Duodenal mucosa (tissue), 2 donors: ENCODE data around the gene PHB1.
"Not testable (repeated sequence)": the region's sequence is repeated elsewhere in the genome, so short reads cannot be mapped to it uniquely, and the experiment has no call there.

Experiments used
- H3K27ac ChIP-seq: one replicate; pipeline ENCODE4 v1.7.0; 2013; ENCODE audit warnings: low read depth, low read length
- H3K27me3 ChIP-seq, 2 donors: one replicate each; pipeline ENCODE4 v1.7.0; 2013; ENCODE audit warnings: low read length in 2 of 2, control low read depth in 1 of 2; ENCODE audit not compliant: insufficient read depth in 2 of 2, control insufficient read depth in 1 of 2
- H3K36me3 ChIP-seq, 2 donors: one replicate each; pipeline ENCODE4 v1.7.0; 2013; ENCODE audit warnings: low read length in 2 of 2, control low read depth in 1 of 2; ENCODE audit not compliant: insufficient read depth in 2 of 2, control insufficient read depth in 1 of 2
- H3K4me1 ChIP-seq, 2 donors: one replicate each; pipeline ENCODE4 v1.7.0; 2013; ENCODE audit warnings: low read length in 2 of 2, control low read depth in 1 of 2; ENCODE audit not compliant: insufficient read depth in 2 of 2, control insufficient read depth in 1 of 2
- H3K4me3 ChIP-seq, 2 donors: one replicate each; pipeline ENCODE4 v1.7.0; 2013; ENCODE audit warnings: low read length in 2 of 2, low read depth in 1 of 2
- H3K9ac ChIP-seq, 2 donors: one replicate each; pipeline ENCODE4 v1.7.0; 2013; ENCODE audit warnings: low read length in 2 of 2, low read depth in 1 of 2
- H3K9me3 ChIP-seq, 2 donors: one replicate each; pipeline ENCODE4 v1.7.0; 2013; ENCODE audit warnings: low read length in 2 of 2, control low read depth in 1 of 2; ENCODE audit not compliant: control insufficient read depth in 1 of 2

PHB1 gene

GRCh38 chr17:49389514-49390347 lies 25.0 kb downstream of the PHB1 start:
- not testable (repeated sequence) for H3K36me3 ChIP-seq, H3K9me3 ChIP-seq, H3K27ac ChIP-seq, H3K9ac ChIP-seq, H3K27me3 ChIP-seq
- peaks cover 32 to 35% of the 10 kb centered on the region in 2 donors for H3K4me1 ChIP-seq
- H3K4me3 ChIP-seq = peak overlapping the region in 1 of 2 donors; percentile 40

- Histone ChIP-seq H3K27me3 (no peaks in the 10 kb centered on the region), H3K9me3 (no peaks in the 10 kb centered on the region), H3K9ac (no peak overlapping the region), H3K36me3 (no peaks in the 10 kb centered on the region), H3K4me1 (peaks cover 32% of the 10 kb centered on the region in 2 donors), H3K27ac (no peak overlapping the region), H3K4me3 (peak overlapping the region in 1 of 2 donors; percentile 28)
Observed at GRCh38 chr17:49388692-49389513, 25.8 kb downstream of the PHB1 start.

GRCh38 chr17:49388290-49388640 lies 26.4 kb downstream of the PHB1 start:
- Histone ChIP-seq H3K4me3 (peak overlapping the region; percentile 19 to 28), H3K9ac (peak overlapping the region in 1 of 2 donors; percentile 7), H3K4me1 (peaks cover 31 to 32% of the 10 kb centered on the region in 2 donors), H3K9me3 (no peaks in the 10 kb centered on the region), H3K27ac (no peak overlapping the region), H3K27me3 (no peaks in the 10 kb centered on the region), H3K36me3 (no peaks in the 10 kb centered on the region)

- H3K9ac ChIP-seq = peak overlapping the region in 1 of 2 donors; percentile 7
- no peaks in the 10 kb centered on the region for H3K27me3 ChIP-seq
- H3K27ac ChIP-seq = no peak overlapping the region
- peaks cover 31 to 32% of the 10 kb centered on the region in 2 donors for H3K4me1 ChIP-seq
- no peaks in the 10 kb centered on the region for H3K36me3 ChIP-seq
- H3K9me3 ChIP-seq = no peaks in the 10 kb centered on the region
- H3K4me3 ChIP-seq = peak overlapping the region in 1 of 2 donors; percentile 19
Observed at GRCh38 chr17:49387498-49388289, 27.0 kb downstream of the PHB1 start.

GRCh38 chr17:49386373-49386772 lies 28.3 kb downstream of the PHB1 start:
- H3K27ac ChIP-seq = no peak overlapping the region

GRCh38 chr17:49384951-49385350 lies 29.7 kb downstream of the PHB1 start:
- H3K4me3 ChIP-seq = no peak overlapping the region
- H3K27me3 ChIP-seq = no peaks in the 10 kb centered on the region
- no peak overlapping the region for H3K9ac ChIP-seq
- H3K4me1 ChIP-seq = peaks cover 17 to 19% of the 10 kb centered on the region in 2 donors
- H3K27ac ChIP-seq = no peak overlapping the region
- no peaks in the 10 kb centered on the region for H3K9me3 ChIP-seq
- no peaks in the 10 kb centered on the region for H3K36me3 ChIP-seq

More at GRCh38 chr17:49386373-49386772, 28.3 kb downstream of the PHB1 start:
- Histone ChIP-seq H3K9ac (no peak overlapping the region), H3K4me1 (peaks cover 31 to 32% of the 10 kb centered on the region in 2 donors), H3K36me3 (no peaks in the 10 kb centered on the region), H3K9me3 (no peaks in the 10 kb centered on the region), H3K4me3 (no peak overlapping the region), H3K27me3 (no peaks in the 10 kb centered on the region)

- Histone ChIP-seq H3K27ac (no peak overlapping the region), H3K9ac (no peak overlapping the region)
Observed at GRCh38 chr17:49383060-49383459, 31.6 kb downstream of the PHB1 start.

GRCh38 chr17:49382556-49382955 lies 32.1 kb downstream of the PHB1 start:
- Histone ChIP-seq H3K9ac (no peak overlapping the region), H3K9me3 (no peaks in the 10 kb centered on the region), H3K4me3 (no peak overlapping the region), H3K4me1 (peaks cover 0 to under 1% of the 10 kb centered on the region in 2 donors), H3K27ac (no peak overlapping the region), H3K36me3 (no peaks in the 10 kb centered on the region), H3K27me3 (no peaks in the 10 kb centered on the region)

More at GRCh38 chr17:49383060-49383459, 31.6 kb downstream of the PHB1 start:
- H3K4me3 ChIP-seq = no peak overlapping the region
- H3K36me3 ChIP-seq = no peaks in the 10 kb centered on the region
- H3K9me3 ChIP-seq = no peaks in the 10 kb centered on the region
- H3K4me1 ChIP-seq = peaks cover 4 to 5% of the 10 kb centered on the region in 2 donors
- no peaks in the 10 kb centered on the region for H3K27me3 ChIP-seq

GRCh38 chr17:49381793-49382192 lies 32.9 kb downstream of the PHB1 start:
- Histone ChIP-seq H3K4me3 (no peak overlapping the region), H3K27me3 (no peaks in the 10 kb centered on the region), H3K4me1 (no peaks in the 10 kb centered on the region), H3K36me3 (no peaks in the 10 kb centered on the region), H3K9ac (no peak overlapping the region), H3K9me3 (no peaks in the 10 kb centered on the region), H3K27ac (no peak overlapping the region)
